Upper lobe of right lung (tissue), 1 donor: ENCODE measurements around the gene RBBP4. TPM values are rescaled to one million over a fixed set of nuclear protein-coding genes. Genes with fewer than 3 reads are reported as not detected.

Source experiments
- ATAC-seq: fragments of 200-7000 bp; cut with Tn5 transposase; one replicate; pipeline ENCODE4 v1.9.1; 2020; ENCODE audit warnings: mild to moderate bottlenecking, moderate library complexity
- DNase-seq: peaks from one replicate; pipeline ENCODE4 v3.0.0-alpha.2; 2020
- H3K27ac ChIP-seq: fragments of 200-600 bp; one replicate; pipeline ENCODE4 v1.8.0; 2022
- H3K27me3 ChIP-seq: fragments of 200-600 bp; one replicate; pipeline ENCODE4 v1.8.0; 2022; ENCODE audit warnings: mild to moderate bottlenecking
- H3K36me3 ChIP-seq: fragments of 200-600 bp; one replicate; pipeline ENCODE4 v1.8.0; 2022
- H3K4me1 ChIP-seq: fragments of 200-600 bp; one replicate; pipeline ENCODE4 v1.8.0; 2022
- H3K4me3 ChIP-seq: fragments of 200-600 bp; one replicate; pipeline ENCODE4 v1.8.0; 2022; ENCODE audit warnings: mild to moderate bottlenecking
- H3K9me3 ChIP-seq: fragments of 200-600 bp; one replicate; pipeline ENCODE4 v1.8.0; 2022
- CTCF ChIP-seq: fragments of 200-600 bp; IDR thresholded peaks from one replicate; pipeline ENCODE4 v1.8.0; 2022; ENCODE audit warnings: antibody characterized with exemption
- intact Hi-C: fragments of 100-400 bp; cut with DNase I; formaldehyde crosslinking; loops from one replicate; pipeline ENCODE4 v1.11.0; 2022
- total RNA-seq: library from RNA; stranded (reverse); fragmentation: NEBNext Ultra II Directional; extraction: Animal tissue kit (Norgen Biotek cat#: 25700); gene quantifications from one replicate; pipeline ENCODE4 v1.2.1, GENCODE V29; 2021
- donor health status: DM: no; HTN: yes; CAD: no; lungs with severe emphysema.

RBBP4 gene
- total RNA-seq, 1 donor from 2014 or later = 156 TPM

DNA sequence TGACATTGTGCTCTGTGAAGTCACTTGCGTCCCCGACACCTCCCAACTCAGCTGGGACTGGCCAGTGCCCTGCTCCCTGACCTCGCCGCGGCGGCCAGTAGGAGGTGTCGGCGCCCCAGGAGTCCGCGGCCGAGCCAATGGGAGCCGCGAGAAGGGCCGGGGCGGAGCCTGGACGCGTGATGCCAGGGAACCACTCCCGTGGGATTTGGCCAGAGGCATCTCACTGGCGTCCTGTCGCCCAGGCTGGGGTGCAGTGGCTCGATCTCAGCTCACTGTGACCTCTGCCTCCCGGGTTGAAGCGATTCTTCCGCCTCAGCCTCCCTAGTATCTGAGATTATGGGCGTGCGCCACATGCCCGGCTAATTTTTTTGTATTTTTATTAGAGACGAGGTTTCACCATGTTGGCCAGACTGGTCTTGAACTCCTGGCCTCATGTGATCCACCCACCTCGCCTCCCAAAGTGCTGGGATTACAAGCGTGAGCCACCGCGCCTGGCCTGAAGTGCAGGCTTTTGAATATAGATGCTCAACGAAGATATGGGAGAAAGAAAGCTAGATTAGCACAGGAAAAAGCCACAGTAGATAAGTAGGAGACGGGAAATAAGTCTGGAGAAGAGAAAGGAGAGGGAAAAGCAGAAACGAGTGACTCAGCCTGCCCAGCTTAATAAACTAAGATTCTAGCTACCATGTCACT lies 38.7 kb upstream of the RBBP4 start:
- Histone ChIP-seq H3K27me3 (no peaks in the 10 kb centered on the region), H3K4me3 (peak overlapping the region; percentile 60), H3K9me3 (no peaks in the 10 kb centered on the region), H3K27ac (no peak overlapping the region), H3K36me3 (no peaks in the 10 kb centered on the region), H3K4me1 (peaks cover 10% of the 10 kb centered on the region)
- intact Hi-C loops = no loop called here
- TF ChIP-seq CTCF = peak; percentile 49
- ATAC-seq (peak; percentile 100), DNase-seq (peak; percentile 96)

DNA sequence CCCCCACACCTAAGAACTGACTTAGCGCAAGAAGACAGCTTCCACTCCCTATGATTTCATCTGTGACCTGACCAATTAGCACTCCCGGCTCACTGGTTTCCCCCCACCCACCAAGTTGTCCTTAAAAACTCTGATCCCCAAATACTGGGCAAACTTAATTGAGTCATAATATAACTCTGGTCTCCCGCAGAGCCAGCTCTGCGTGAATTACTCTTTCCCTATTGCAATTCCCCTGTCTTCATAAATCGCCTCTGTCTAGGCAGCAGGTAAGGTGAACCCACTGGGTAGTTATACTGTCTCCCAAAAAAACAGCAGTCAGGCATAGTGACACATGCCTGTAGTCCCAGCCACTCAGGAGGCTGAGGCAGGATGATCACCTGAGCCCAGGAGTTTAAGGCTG lies 37.5 kb upstream of the RBBP4 start:
- Histone ChIP-seq H3K27ac (no peak overlapping the region), H3K9me3 (no peaks in the 10 kb centered on the region), H3K36me3 (no peaks in the 10 kb centered on the region), H3K4me1 (peaks cover 10% of the 10 kb centered on the region), H3K27me3 (no peaks in the 10 kb centered on the region), H3K4me3 (no peak overlapping the region)
- DNase-seq (no peak), ATAC-seq (no peak)
- intact Hi-C loops = no loop called here
- no peak for TF ChIP-seq CTCF

- Histone ChIP-seq H3K9me3 (no peaks in the 10 kb centered on the region), H3K36me3 (peaks cover 6% of the 10 kb centered on the region), H3K27me3 (no peaks in the 10 kb centered on the region), H3K4me1 (no peaks in the 10 kb centered on the region), H3K4me3 (no peak overlapping the region), H3K27ac (no peak overlapping the region)
- ATAC-seq (no peak), DNase-seq (no peak)
- intact Hi-C loops = no loop called here
- no peak for TF ChIP-seq CTCF
Measured at GRCh38 chr1:32618673-32619221, 32.3 kb upstream of the RBBP4 start.

- H3K4me3 ChIP-seq = no peak overlapping the region
- no peak overlapping the region for H3K27ac ChIP-seq
- no peaks in the 10 kb centered on the region for H3K9me3 ChIP-seq
- no peaks in the 10 kb centered on the region for H3K27me3 ChIP-seq
- H3K4me1 ChIP-seq = no peaks in the 10 kb centered on the region
- intact Hi-C loops = no loop called here
- DNase-seq (no peak), ATAC-seq (no peak)
- TF ChIP-seq CTCF = peak; percentile 16
- peaks cover 6% of the 10 kb centered on the region for H3K36me3 ChIP-seq
Measured at GRCh38 chr1:32619701-32620485, 31.1 kb upstream of the RBBP4 start.

GRCh38 chr1:32622205-32622604 lies 28.8 kb upstream of the RBBP4 start:
- no peak overlapping the region for H3K27ac ChIP-seq
- H3K9me3 ChIP-seq = no peaks in the 10 kb centered on the region
- TF ChIP-seq CTCF = no peak
- no peak overlapping the region for H3K4me3 ChIP-seq
- DNase-seq (no peak), ATAC-seq (no peak)
- no peaks in the 10 kb centered on the region for H3K27me3 ChIP-seq
- no peaks in the 10 kb centered on the region for H3K4me1 ChIP-seq
- intact Hi-C loops = no loop called here
- peaks cover 25% of the 10 kb centered on the region for H3K36me3 ChIP-seq
